GM18870 (cell line): ENCODE results near the gene KANK4.

Source experiments
- ATAC-seq: cut with Tn5 transposase; IDR thresholded peaks from one replicate; pipeline ENCODE4 v1.9.1; 2021; ENCODE audit warnings: moderate library complexity; ENCODE audit not compliant: unreplicated experiment

The KANK4 gene

GRCh38 chr1:62337706-62338631, 18.7 kb upstream of the KANK4 start:
- no peak for ATAC-seq

GRCh38 chr1:62336995-62337705, 17.9 kb upstream of the KANK4 start:
- ATAC-seq, result no peak

- no peak for ATAC-seq
Measured at GRCh38 chr1:62336638-62336994, 17.4 kb upstream of the KANK4 start.

- ATAC-seq, result no peak
Measured at GRCh38 chr1:62335656-62336055, 16.4 kb upstream of the KANK4 start.

GRCh38 chr1:62334434-62334985, 15.3 kb upstream of the KANK4 start:
- ATAC-seq, result no peak

- no peak for ATAC-seq
Measured at GRCh38 chr1:62333441-62333840, 14.2 kb upstream of the KANK4 start.

GRCh38 chr1:62327360-62328055, 8.3 kb upstream of the KANK4 start:
- no peak for ATAC-seq

GRCh38 chr1:62325681-62326080, 6.4 kb upstream of the KANK4 start:
- ATAC-seq, result no peak

- ATAC-seq, result no peak
Measured at GRCh38 chr1:62325081-62325480, 5.8 kb upstream of the KANK4 start.

GRCh38 chr1:62321446-62321845, 2.2 kb upstream of the KANK4 start:
- no peak for ATAC-seq

GRCh38 chr1:62318320-62318755, 896 bp downstream of the KANK4 start:
- ATAC-seq, result no peak

GRCh38 chr1:62317021-62317768, 2.0 kb downstream of the KANK4 start:
- ATAC-seq, result no peak

GRCh38 chr1:62316135-62316534, 3.1 kb downstream of the KANK4 start:
- no peak for ATAC-seq

GRCh38 chr1:62315387-62315786, 3.8 kb downstream of the KANK4 start:
- ATAC-seq, result no peak

- ATAC-seq, result no peak
Measured at GRCh38 chr1:62314454-62315350, 4.5 kb downstream of the KANK4 start.

- ATAC-seq, result no peak
Measured at GRCh38 chr1:62312698-62313097, 6.5 kb downstream of the KANK4 start.

- ATAC-seq, result no peak
Measured at GRCh38 chr1:62311473-62311943, 7.7 kb downstream of the KANK4 start.

- ATAC-seq, result no peak
Measured at GRCh38 chr1:62309906-62310305, 9.3 kb downstream of the KANK4 start.

GRCh38 chr1:62308606-62309005, 10.6 kb downstream of the KANK4 start:
- no peak for ATAC-seq
